GM18508 (cell line): ENCODE measurements around the gene SUGP1.

ENCODE experiments used
- ATAC-seq: cut with Tn5 transposase; IDR thresholded peaks from one replicate; pipeline ENCODE4 v1.9.1; 2021; ENCODE audit warnings: moderate number of reproducible peaks; ENCODE audit not compliant: insufficient read depth, unreplicated experiment

The SUGP1 gene

GRCh38 chr19:19304186-19304965 is 15.9 kb downstream of the SUGP1 start:
- ATAC-seq: no peak

GRCh38 chr19:19303411-19303810 is 16.9 kb downstream of the SUGP1 start:
- no peak for ATAC-seq

- ATAC-seq: no peak
Measured at GRCh38 chr19:19300613-19301012, 19.7 kb downstream of the SUGP1 start.

GRCh38 chr19:19297759-19298158 is 22.6 kb downstream of the SUGP1 start:
- no peak for ATAC-seq

GRCh38 chr19:19296953-19297689 is 23.2 kb downstream of the SUGP1 start:
- no peak for ATAC-seq

- no peak for ATAC-seq
Measured at GRCh38 chr19:19294914-19295313, 25.4 kb downstream of the SUGP1 start.

GRCh38 chr19:19292607-19293006 is 27.7 kb downstream of the SUGP1 start:
- no peak for ATAC-seq

GRCh38 chr19:19285686-19286085 is 34.6 kb downstream of the SUGP1 start:
- no peak for ATAC-seq

GRCh38 chr19:19280561-19280960 is 39.7 kb downstream of the SUGP1 start:
- ATAC-seq: no peak

- ATAC-seq: no peak
Measured at GRCh38 chr19:19279853-19280252, 40.5 kb downstream of the SUGP1 start.

GRCh38 chr19:19279062-19279612 is 41.2 kb downstream of the SUGP1 start:
- no peak for ATAC-seq

- no peak for ATAC-seq
Measured at GRCh38 chr19:19278315-19278714, 42.0 kb downstream of the SUGP1 start.

- no peak for ATAC-seq
Measured at GRCh38 chr19:19276851-19277250, 43.5 kb downstream of the SUGP1 start.

GRCh38 chr19:19276386-19276785 is 43.9 kb downstream of the SUGP1 start:
- ATAC-seq: no peak

GRCh38 chr19:19274716-19275565 is 45.4 kb downstream of the SUGP1 start:
- ATAC-seq: no peak

GRCh38 chr19:19274146-19274545 is 46.2 kb downstream of the SUGP1 start:
- no peak for ATAC-seq

- ATAC-seq: no peak
Measured at GRCh38 chr19:19271828-19272599, 48.3 kb downstream of the SUGP1 start.

- no peak for ATAC-seq
Measured at GRCh38 chr19:19270749-19271571, 49.3 kb downstream of the SUGP1 start.
